ENCODE measurements around the gene SUSD2.
"Not testable (repeated sequence)": the region's sequence is repeated elsewhere in the genome, so short reads cannot be mapped to it uniquely, and the experiment has no call there.

SUSD2 gene

GRCh38 chr22:24233816-24234215 lies 52.5 kb downstream of the SUSD2 start:
- Histone ChIP-seq H3K36me3 (replicated peaks; ENCODE audit: low read depth, low read length) (no peaks in the 10 kb centered on the region), H3K9me3 (ENCODE audit: insufficient read depth, low read length) (no peaks in the 10 kb centered on the region), H3K27me3 (ENCODE audit: low read depth, low read length) (no peaks in the 10 kb centered on the region), H2AFZ (ENCODE audit: low read depth, low read length) (no peak overlapping the region), H3K4me1 (ENCODE audit: low read length) (peaks cover 2% of the 10 kb centered on the region; the same call in 1 of the 2 replicates), H4K20me1 (ENCODE audit: insufficient read depth, low read length) (no peaks in the 10 kb centered on the region), H3K27ac (ENCODE audit: low read length) (no peak overlapping the region), H3K4me3 (ENCODE audit: low read length) (no peak overlapping the region), H3K79me2 (ENCODE audit: low read length) (no peaks in the 10 kb centered on the region), H3K4me2 (ENCODE audit: low read length) (no peak overlapping the region), H3K9ac (ENCODE audit: low read length) (no peak overlapping the region)
- TF ChIP-seq CTCF (IDR thresholded peaks at IDR 0.05; ENCODE audit: low read depth, low read length): no peak
- no peak for TF ChIP-seq EZH2phosphoT487 (IDR thresholded peaks at IDR 0.05; ENCODE audit: low read depth)

- Histone ChIP-seq H3K36me3 (replicated peaks; ENCODE audit: low read depth, low read length) (no peaks in the 10 kb centered on the region), H3K79me2 (ENCODE audit: low read length) (no peaks in the 10 kb centered on the region), H4K20me1 (ENCODE audit: insufficient read depth, low read length) (no peaks in the 10 kb centered on the region), H3K27me3 (ENCODE audit: low read depth, low read length) (no peaks in the 10 kb centered on the region), H3K9me3 (ENCODE audit: insufficient read depth, low read length) (no peaks in the 10 kb centered on the region), H3K4me3 (ENCODE audit: low read length) (no peak overlapping the region), H2AFZ (ENCODE audit: low read depth, low read length) (no peak overlapping the region), H3K4me2 (ENCODE audit: low read length) (no peak overlapping the region), H3K9ac (ENCODE audit: low read length) (no peak overlapping the region), H3K27ac (ENCODE audit: low read length) (no peak overlapping the region), H3K4me1 (ENCODE audit: low read length) (peaks cover 2% of the 10 kb centered on the region; the same call in 1 of the 2 replicates)
- no peak for TF ChIP-seq CTCF (IDR thresholded peaks at IDR 0.05; ENCODE audit: low read depth, low read length)
- no peak for TF ChIP-seq EZH2phosphoT487 (IDR thresholded peaks at IDR 0.05; ENCODE audit: low read depth)
Observed at GRCh38 chr22:24235315-24235714, 54.0 kb downstream of the SUSD2 start.

GRCh38 chr22:24236656-24237055 lies 55.4 kb downstream of the SUSD2 start:
- Histone ChIP-seq H3K27ac (ENCODE audit: low read length) (no peak overlapping the region), H3K4me2 (ENCODE audit: low read length) (no peak overlapping the region), H4K20me1 (ENCODE audit: insufficient read depth, low read length) (no peaks in the 10 kb centered on the region), H2AFZ (ENCODE audit: low read depth, low read length) (no peak overlapping the region), H3K4me3 (ENCODE audit: low read length) (no peak overlapping the region), H3K79me2 (ENCODE audit: low read length) (no peaks in the 10 kb centered on the region), H3K36me3 (replicated peaks; ENCODE audit: low read depth, low read length) (no peaks in the 10 kb centered on the region), H3K27me3 (ENCODE audit: low read depth, low read length) (no peaks in the 10 kb centered on the region), H3K4me1 (ENCODE audit: low read length) (peaks cover 4% of the 10 kb centered on the region; the same call in 1 of the 2 replicates), H3K9ac (ENCODE audit: low read length) (no peak overlapping the region), H3K9me3 (ENCODE audit: insufficient read depth, low read length) (no peaks in the 10 kb centered on the region)
- TF ChIP-seq EZH2phosphoT487 (IDR thresholded peaks at IDR 0.05; ENCODE audit: low read depth): no peak
- TF ChIP-seq CTCF (IDR thresholded peaks at IDR 0.05; ENCODE audit: low read depth, low read length): no peak

GRCh38 chr22:24238101-24238694 lies 56.9 kb downstream of the SUSD2 start:
- not testable (repeated sequence) for H3K79me2 ChIP-seq (ENCODE audit: low read length); H4K20me1 ChIP-seq (ENCODE audit: insufficient read depth, low read length); H3K27ac ChIP-seq (ENCODE audit: low read length); H3K9me3 ChIP-seq (ENCODE audit: insufficient read depth, low read length); H2AFZ ChIP-seq (ENCODE audit: low read depth, low read length); H3K9ac ChIP-seq (ENCODE audit: low read length); H3K27me3 ChIP-seq (ENCODE audit: low read depth, low read length); H3K4me2 ChIP-seq (ENCODE audit: low read length); H3K4me3 ChIP-seq (ENCODE audit: low read length); H3K36me3 ChIP-seq (replicated peaks; ENCODE audit: low read depth, low read length)
- peaks cover 14% of the 10 kb centered on the region for H3K4me1 ChIP-seq (ENCODE audit: low read length)
